ENCODE measurements around the gene RPP30. TPM values are rescaled to one million over a fixed set of nuclear protein-coding genes. Genes with fewer than 3 reads are reported as not detected.

Gene RPP30
- total RNA-seq, 6 experiments from 2014 or later = 10.1 to 16.8 (median 12.8) TPM

- Histone ChIP-seq H3K36me3 (no peaks in the 10 kb centered on the region), H3K4me1 (peaks cover 0 to 6% (median 0%) of the 10 kb centered on the region in 4 donors), H3K27ac (no peak within 1 kb of the TSS), H3K9me3 (no peaks in the 10 kb centered on the region), H3K4me3 (peak within 1 kb of the TSS; percentile 51 to 59 (median 55)), H3K27me3 (peaks cover 0 to 29% of the 10 kb centered on the region in 2 donors)
- peak; percentile 53 to 69 (median 66) for DNase-seq
- peak; percentile 85 to 91 (median 90) for ATAC-seq
- WGBS (ENCODE audit: insufficient coverage, low coverage, low lambda C conversion rate, missing lambda C conversion rate) = 0% methylated on average over 4 of the region's 104 CpGs
- intact Hi-C loops (cut with DNase I) = no loop called here
- TF ChIP-seq CTCF (IDR thresholded peaks at IDR 0.05) (peak; percentile 53 to 66 (median 62)), POLR2A (IDR thresholded peaks at IDR 0.05) (no peak)
Measured at GRCh38 chr10:90857635-90858460, 13.9 kb upstream of the RPP30 start, which contains the start of gene HTR7. HTR7 (minus strand) TSS chr10:90858039; CDS start chr10:90857671, 368 bp downstream.

GRCh38 chr10:90858461-90858968 lies 13.3 kb upstream of the RPP30 start:
- DNase-seq = no peak
- TF ChIP-seq POLR2A (IDR thresholded peaks at IDR 0.05) (no peak), CTCF (IDR thresholded peaks at IDR 0.05) (no peak)
- no peak for ATAC-seq
- Histone ChIP-seq H3K27me3 (peaks cover 0 to 29% of the 10 kb centered on the region in 2 donors), H3K9me3 (no peaks in the 10 kb centered on the region), H3K36me3 (no peaks in the 10 kb centered on the region), H3K27ac (no peak overlapping the region), H3K4me1 (peaks cover 0 to 6% (median 0%) of the 10 kb centered on the region in 4 donors), H3K4me3 (peak overlapping the region; percentile 51 to 59 (median 55))
- WGBS (ENCODE audit: insufficient coverage, low coverage, low lambda C conversion rate, missing lambda C conversion rate) = 42% methylated on average over 10 of the region's 10 CpGs
- intact Hi-C loops (cut with DNase I) = no loop called here

- ATAC-seq (no peak), DNase-seq (no peak)
- peaks cover 0 to 29% of the 10 kb centered on the region in 2 donors for H3K27me3 ChIP-seq
- H3K27ac ChIP-seq = no peak overlapping the region
- no peaks in the 10 kb centered on the region for H3K9me3 ChIP-seq
- TF ChIP-seq CTCF (IDR thresholded peaks at IDR 0.05) = no peak
- TF ChIP-seq POLR2A (IDR thresholded peaks at IDR 0.05) = no peak
- no peak overlapping the region for H3K4me3 ChIP-seq
- H3K36me3 ChIP-seq = no peaks in the 10 kb centered on the region
- H3K4me1 ChIP-seq = peaks cover 0 to 6% (median 0%) of the 10 kb centered on the region in 4 donors
- intact Hi-C loops (cut with DNase I) = no loop called here
- WGBS (ENCODE audit: insufficient coverage, low coverage, low lambda C conversion rate, missing lambda C conversion rate) = 61% methylated on average over 5 of the region's 5 CpGs
Measured at GRCh38 chr10:90859321-90859751, 12.4 kb upstream of the RPP30 start.

- DNase-seq (no peak), ATAC-seq (no peak)
- no peak overlapping the region for H3K27ac ChIP-seq
- H3K4me3 ChIP-seq = no peak overlapping the region
- H3K9me3 ChIP-seq = no peaks in the 10 kb centered on the region
- peaks cover 0 to 6% (median 0%) of the 10 kb centered on the region in 4 donors for H3K4me1 ChIP-seq
- intact Hi-C loops (cut with DNase I) = loop anchor here in 1 of 2 donors (10.0 kb wide), 1 partner anchor 116 kb away; no protein-coding TSS in a partner anchor
- peaks cover 0 to 17% of the 10 kb centered on the region in 2 donors for H3K27me3 ChIP-seq
- no peaks in the 10 kb centered on the region for H3K36me3 ChIP-seq
- 56% methylated on average over 1 of the region's 1 CpG for WGBS (ENCODE audit: insufficient coverage, low coverage, low lambda C conversion rate, missing lambda C conversion rate)
- TF ChIP-seq CTCF (IDR thresholded peaks at IDR 0.05) = no peak
- TF ChIP-seq POLR2A (IDR thresholded peaks at IDR 0.05) = no peak
Measured at GRCh38 chr10:90860790-90861189, 11.0 kb upstream of the RPP30 start.

Data from right lobe of liver (tissue), 6 donors.